H1 (cell line): Measurements from ENCODE around the gene SPARC. TPM values are rescaled to one million over a fixed set of nuclear protein-coding genes. Genes with fewer than 3 reads are reported as not detected.

Source experiments
- CTCF ChIA-PET: fragments of 300-600 bp; sonication (Branson Sonifier 250); formaldehyde crosslinking; loops from one replicate; lab custom pipeline; 2021; ENCODE audit not compliant: partially characterized antibody; lab: Charles Lee
- POLR2A ChIA-PET: fragments of 300-600 bp; sonication (Branson Sonifier 250); formaldehyde crosslinking; loops from one replicate; lab custom pipeline; 2021; ENCODE audit warnings: inconsistent platforms; ENCODE audit not compliant: partially characterized antibody; lab: Charles Lee
- DNase-seq, 2 experiments: peaks; one replicate each; pipeline versions ENCODE4 v3.0.0 to v3.0.0-alpha.2; 2010 to 2022; ENCODE audit warnings: low spot score in 2 of 2, low read depth in 1 of 2, mixed read lengths in 1 of 2
- FAIRE-seq: peaks from 2 replicates; lab custom pipeline; 2011; peaks lifted over from hg19 to GRCh38; lab: Jason Lieb, UNC
- H2AFZ ChIP-seq: 2 replicates; pipeline ENCODE4 v1.8.1; 2012; ENCODE audit warnings: low read length, inconsistent platforms
- H2AK5ac ChIP-seq: 2 replicates; pipeline ENCODE4 v1.6.1; 2013; ENCODE audit warnings: low read depth, low read length
- H2BK120ac ChIP-seq: replicated peaks from 2 replicates; pipeline ENCODE3; 2013; ENCODE audit warnings: low read depth, low read length, inconsistent platforms
- H2BK12ac ChIP-seq: 2 replicates; pipeline ENCODE4 v1.6.1; 2013; ENCODE audit warnings: low read depth, low read length
- H2BK15ac ChIP-seq: 2 replicates; pipeline ENCODE4 v1.6.1; 2013; ENCODE audit warnings: low read length
- H2BK20ac ChIP-seq: 2 replicates; pipeline ENCODE4 v1.6.1; 2013; ENCODE audit warnings: low read length
- H2BK5ac ChIP-seq: 2 replicates; pipeline ENCODE4 v1.6.1; 2013; ENCODE audit warnings: low read depth, low read length
- H3K14ac ChIP-seq: 2 replicates; pipeline ENCODE4 v1.6.1; 2013; ENCODE audit warnings: inconsistent platforms; ENCODE audit not compliant: insufficient read length
- H3K18ac ChIP-seq: 2 replicates; pipeline ENCODE4 v1.6.1; 2013; ENCODE audit warnings: low read length; ENCODE audit errors: extremely low read depth
- H3K23ac ChIP-seq: 2 replicates; pipeline ENCODE4 v1.6.1; 2013; ENCODE audit warnings: inconsistent platforms; ENCODE audit not compliant: insufficient read length
- H3K23me2 ChIP-seq: 2 replicates; pipeline ENCODE4 v1.6.1; 2013; ENCODE audit warnings: low read depth, low read length
- H3K27ac ChIP-seq: 2 replicates; pipeline ENCODE4 v1.6.1; 2011; ENCODE audit warnings: low read depth, low read length, inconsistent platforms
- H3K27me3 ChIP-seq, 4 experiments: replicated peaks in 1 of 4; 1 replicate in 1 of 4; 2 replicates in 3 of 4; pipeline versions ENCODE4 v1.6.1 to v1.8.1; 2011 to 2013; ENCODE audit warnings: low read length in 3 of 4, mild to moderate bottlenecking in 3 of 4, inconsistent platforms in 2 of 4, mixed read lengths in 2 of 4, moderate library complexity in 1 of 4; ENCODE audit not compliant: control insufficient read depth in 3 of 4, insufficient read depth in 3 of 4; ENCODE audit errors: extremely low read depth in 1 of 4
- H3K36me3 ChIP-seq, 4 experiments: 2 replicates each; pipeline versions ENCODE4 v1.6.1 to v1.8.1; 2011 to 2013; ENCODE audit warnings: mild to moderate bottlenecking in 4 of 4, low read length in 3 of 4, moderate library complexity in 2 of 4, control low read depth in 1 of 4, inconsistent platforms in 1 of 4; ENCODE audit not compliant: insufficient read depth in 4 of 4, control insufficient read depth in 2 of 4
- H3K4ac ChIP-seq: replicated peaks from 2 replicates; pipeline ENCODE3; 2013; ENCODE audit warnings: low read length, low read depth, mixed read lengths, inconsistent platforms; ENCODE audit not compliant: insufficient read length
- H3K4me1 ChIP-seq, 4 experiments: replicated peaks in 1 of 4; 1 replicate in 1 of 4; 2 replicates in 3 of 4; pipeline versions ENCODE4 v1.6.1 to v1.8.1; 2011 to 2013; ENCODE audit warnings: low read length in 3 of 4, inconsistent platforms in 2 of 4, mixed read lengths in 1 of 4; ENCODE audit not compliant: insufficient read depth in 4 of 4, control insufficient read depth in 3 of 4
- H3K4me2 ChIP-seq, 2 experiments: 2 replicates each; pipeline versions ENCODE4 v1.6.1 to v1.8.1; 2011 to 2013; ENCODE audit warnings: low read depth in 2 of 2, low read length in 2 of 2, control low read depth in 1 of 2, inconsistent platforms in 1 of 2, mild to moderate bottlenecking in 1 of 2; ENCODE audit not compliant: insufficient read depth in 1 of 2
- H3K4me3 ChIP-seq, 4 experiments: fragments of 200-600, 300-600 bp in 1 of 4; sonication (generic), shearing (Covaris generic), sonication (Bioruptor Twin) in 1 of 4; 2 replicates each; pipeline versions ENCODE4 v1.5.1 to v1.8.1; 2011 to 2016; ENCODE audit warnings: low read length in 4 of 4, low read depth in 3 of 4, control low read depth in 2 of 4, inconsistent platforms in 2 of 4, mild to moderate bottlenecking in 2 of 4, mixed read lengths in 1 of 4, moderate library complexity in 1 of 4; ENCODE audit not compliant: insufficient read depth in 2 of 4; ENCODE audit errors: extremely low read depth in 1 of 4
- H3K56ac ChIP-seq: replicated peaks from 2 replicates; pipeline ENCODE3; 2013; ENCODE audit warnings: low read depth, mild to moderate bottlenecking, mixed read lengths, low read length, inconsistent platforms; ENCODE audit not compliant: insufficient read length
- H3K79me1 ChIP-seq: 2 replicates; pipeline ENCODE4 v1.6.1; 2013; ENCODE audit warnings: low read depth, low read length, control low read depth
- H3K79me2 ChIP-seq, 2 experiments: 2 replicates each; pipeline versions ENCODE4 v1.6.1 to v1.8.1; 2012 to 2013; ENCODE audit warnings: low read length in 2 of 2, mild to moderate bottlenecking in 2 of 2, inconsistent platforms in 1 of 2; ENCODE audit not compliant: insufficient read depth in 2 of 2, control insufficient read depth in 1 of 2
- H3K9ac ChIP-seq, 4 experiments: replicated peaks in 1 of 4; 1 replicate in 1 of 4; 2 replicates in 3 of 4; pipeline versions ENCODE4 v1.6.1 to v1.8.1; 2011 to 2013; ENCODE audit warnings: low read depth in 3 of 4, low read length in 3 of 4, control low read depth in 2 of 4, mild to moderate bottlenecking in 2 of 4, moderate library complexity in 2 of 4, inconsistent platforms in 1 of 4; ENCODE audit errors: extremely low read depth in 1 of 4
- H3K9me3 ChIP-seq, 2 experiments: 2 replicates each; pipeline versions ENCODE4 v1.6.1 to v1.8.1; 2012 to 2013; ENCODE audit warnings: mild to moderate bottlenecking in 2 of 2, moderate library complexity in 2 of 2, control low read depth in 1 of 2, inconsistent platforms in 1 of 2, low read depth in 1 of 2, low read length in 1 of 2, mixed read lengths in 1 of 2; ENCODE audit not compliant: insufficient read depth in 2 of 2
- H4K20me1 ChIP-seq, 2 experiments: replicated peaks in 1 of 2; 2 replicates each; pipeline versions ENCODE3 to v1.8.1; 2011 to 2013; ENCODE audit warnings: inconsistent platforms in 2 of 2, low read length in 2 of 2, mild to moderate bottlenecking in 1 of 2; ENCODE audit not compliant: insufficient read depth in 2 of 2, control insufficient read depth in 1 of 2
- H4K5ac ChIP-seq: 2 replicates; pipeline ENCODE4 v1.6.1; 2013; ENCODE audit warnings: low read length, low read depth, mixed read lengths, inconsistent platforms; ENCODE audit not compliant: insufficient read length
- H4K8ac ChIP-seq: 2 replicates; pipeline ENCODE4 v1.8.0; 2013; ENCODE audit warnings: mild to moderate bottlenecking, moderate library complexity, low read length, inconsistent platforms; ENCODE audit not compliant: insufficient read depth; ENCODE audit errors: extremely low read depth
- H4K91ac ChIP-seq: replicated peaks from 2 replicates; pipeline ENCODE3; 2013; ENCODE audit warnings: low read length, mixed read lengths, inconsistent platforms; ENCODE audit not compliant: insufficient read length
- BRCA1 ChIP-seq: IDR thresholded peaks from 2 replicates; pipeline ENCODE4 v1.6.1; 2012; ENCODE audit warnings: low read depth, low read length, improper control_type of control experiment
- GABPA ChIP-seq: IDR thresholded peaks from 2 replicates; pipeline ENCODE4 v1.6.1; 2011; ENCODE audit warnings: mild to moderate bottlenecking, low read length, moderate library complexity, borderline replicate concordance; ENCODE audit not compliant: insufficient read depth
- RBBP5 ChIP-seq: IDR thresholded peaks from 2 replicates; pipeline ENCODE4 v1.7.1; 2012; ENCODE audit warnings: low read depth, mild to moderate bottlenecking, inconsistent platforms, low read length, moderate library complexity, borderline replicate concordance
- ZNF274 ChIP-seq: IDR thresholded peaks from 2 replicates; pipeline ENCODE4 v1.7.0; 2012; ENCODE audit warnings: low read length, borderline replicate concordance; ENCODE audit errors: extremely low read depth
- WGBS, 2 experiments: shearing (Covaris generic) in 1 of 2; methylation state at CpG; one replicate each; pipeline versions ENCODE4 v1.1.6 to v1.1.7; 2013 to 2015; ENCODE audit warnings: low lambda C conversion rate in 2 of 2, mixed read lengths in 2 of 2, inconsistent platforms in 1 of 2, low coverage in 1 of 2, missing lambda C conversion rate in 1 of 2; ENCODE audit not compliant: insufficient replicate concordance in 2 of 2, insufficient coverage in 1 of 2, insufficient read length in 1 of 2; ENCODE audit errors: extremely low coverage in 1 of 2, missing lambda C conversion rate in 1 of 2; 5-methylcytosine and 5-hydroxymethylcytosine counted together
- polyA plus RNA-seq, 7 experiments: library from polyadenylated mRNA; depleted of rRNA in 3 of 7; stranded (reverse) in 5 of 7; unstranded in 2 of 7; fragments of >200 nt in 5 of 7; fragments of 200-250 nt in 2 of 7; gene quantifications; 1 replicate in 5 of 7; 2 replicates in 1 of 7; 4 replicates in 1 of 7; pipeline versions ENCODE4 v1.2.1 to v1.2.3, GENCODE V29; 2011 to 2013; ENCODE audit warnings: missing spikeins in 2 of 7, mixed read lengths in 2 of 7
- total RNA-seq: library from RNA; stranded (reverse); fragmentation: NEBNext Ultra II Directional; extraction: Animal tissue kit (Norgen Biotek cat#: 25700); gene quantifications from 2 replicates; pipeline ENCODE4 v1.2.1, GENCODE V29; 2021
- TF ChIP-seq, protein P1 (sequence below): IDR thresholded peaks from 2 replicates; pipeline ENCODE4 v1.6.1; 2012; ENCODE audit warnings: inconsistent platforms

SPARC gene
- total and polyA plus RNA-seq, 2 of the 8 experiments (the other 6 are each of a cell fraction or from before 2014, with no cell fraction given): 375 to 438 TPM

DNA sequence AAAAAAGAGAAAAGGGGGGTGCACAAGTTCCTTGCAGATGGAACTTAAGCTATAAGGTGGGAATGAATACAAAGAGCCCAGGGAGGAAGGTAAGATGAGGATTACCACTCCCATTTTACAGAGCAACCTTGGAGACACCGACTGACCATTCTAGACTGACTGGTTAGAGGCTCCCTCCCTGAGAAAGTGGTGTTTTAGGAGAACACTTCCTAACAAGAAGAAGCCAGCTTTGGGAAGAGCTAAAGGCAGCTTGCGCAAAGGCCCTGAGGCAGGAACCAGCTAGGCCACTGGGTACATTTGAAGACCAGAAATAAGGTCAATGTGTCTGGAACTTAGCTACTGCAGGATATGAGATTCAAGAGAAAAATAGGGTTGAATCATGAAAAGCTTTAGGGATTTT lies 38.6 kb downstream of the SPARC start:
- H4K91ac ChIP-seq: no peak overlapping the region
- H3K4me3 ChIP-seq: no peak overlapping the region
- no peak overlapping the region for H2BK12ac ChIP-seq
- no peak overlapping the region for H3K56ac ChIP-seq
- no peak overlapping the region for H3K9ac ChIP-seq
- H4K20me1 ChIP-seq: no peaks in the 10 kb centered on the region
- H4K5ac ChIP-seq: no peak overlapping the region
- no peak overlapping the region for H3K27ac ChIP-seq
- H3K79me2 ChIP-seq: no peaks in the 10 kb centered on the region
- no peak overlapping the region for H2BK20ac ChIP-seq
- 90% methylated on average over 2 of the region's 2 CpGs; no CpG with 5 or more reads in 1 of the 2 experiments for WGBS, 2 experiments
- H2BK5ac ChIP-seq: no peak overlapping the region
- ChIA-PET CTCF (interaction anchor here (0.6 to 43.0 kb wide), 13 partner anchors 11 to 263 kb away, joined by 3 to 991 read pairs (median 4); partner anchors contain the start of genes ATOX1 and SLC36A1), POLR2A (no interaction called here)
- no peak for DNase-seq
- no peaks in the 10 kb centered on the region; a peak in 1 of 7 replicates for H3K4me1 ChIP-seq
- no peak overlapping the region for H2BK15ac ChIP-seq
- H2AK5ac ChIP-seq: no peak overlapping the region
- H3K4ac ChIP-seq: no peak overlapping the region
- no peaks in the 10 kb centered on the region for H3K23me2 ChIP-seq
- no peak for FAIRE-seq
- TF ChIP-seq RBBP5 (no peak), BRCA1 (no peak), GABPA (no peak), ZNF274 (no peak)
- TF ChIP-seq, protein P1, sequence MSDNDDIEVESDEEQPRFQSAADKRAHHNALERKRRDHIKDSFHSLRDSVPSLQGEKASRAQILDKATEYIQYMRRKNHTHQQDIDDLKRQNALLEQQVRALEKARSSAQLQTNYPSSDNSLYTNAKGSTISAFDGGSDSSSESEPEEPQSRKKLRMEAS: no peak
- no peaks in the 10 kb centered on the region for H3K27me3 ChIP-seq
- no peak overlapping the region for H2BK120ac ChIP-seq
- H3K36me3 ChIP-seq: no peaks in the 10 kb centered on the region
- no peak overlapping the region for H3K14ac ChIP-seq
- H3K79me1 ChIP-seq: no peaks in the 10 kb centered on the region
- H2AFZ ChIP-seq: no peak overlapping the region
- H3K9me3 ChIP-seq: no peaks in the 10 kb centered on the region
- H3K18ac ChIP-seq: no peak overlapping the region
- H3K4me2 ChIP-seq: no peak overlapping the region
- H3K23ac ChIP-seq: no peak overlapping the region
- no peak overlapping the region for H4K8ac ChIP-seq
